Neural crest cell (in vitro differentiated cells): ENCODE measurements around the gene SPIC. TPM values are rescaled to one million over a fixed set of nuclear protein-coding genes. Genes with fewer than 3 reads are reported as not detected.

Experiments used
- DNase-seq: peaks from one replicate; pipeline ENCODE4 v3.0.0; 2021; ENCODE audit warnings: low read depth, mixed read lengths, low spot score
- H3K27ac Mint-ChIP-seq: one replicate; pipeline ENCODE4 v1.8.0; 2021; ENCODE audit warnings: mild to moderate bottlenecking, mixed read lengths; ENCODE audit not compliant: unreplicated experiment
- H3K27me3 Mint-ChIP-seq: 2 replicates; pipeline ENCODE4 v1.8.0; 2021; ENCODE audit warnings: low read depth, mild to moderate bottlenecking, mixed read lengths
- H3K36me3 Mint-ChIP-seq: 2 replicates; pipeline ENCODE4 v1.8.0; 2021; ENCODE audit warnings: low read depth, mild to moderate bottlenecking, mixed read lengths
- H3K4me1 Mint-ChIP-seq: 2 replicates; pipeline ENCODE4 v1.8.0; 2021; ENCODE audit warnings: mixed read lengths
- H3K4me3 Mint-ChIP-seq: one replicate; pipeline ENCODE4 v1.8.0; 2021; ENCODE audit warnings: mild to moderate bottlenecking, mixed read lengths
- H3K9me3 Mint-ChIP-seq: 2 replicates; pipeline ENCODE4 v1.8.0; 2021; ENCODE audit warnings: mixed read lengths
- total RNA-seq: library from RNA; stranded (reverse); gene quantifications from 2 replicates; pipeline ENCODE4 v1.2.1, GENCODE V29; 2021
- TF ChIP-seq, protein P1 (sequence below): fragments of 200-600 bp; sonication (generic); conservative IDR thresholded peaks from 2 replicates; pipeline ENCODE4 v1.5.0; 2021; ENCODE audit warnings: antibody characterized with exemption, mild to moderate bottlenecking

Gene SPIC
- total RNA-seq, 1 donor from 2014 or later, result not detected

DNA sequence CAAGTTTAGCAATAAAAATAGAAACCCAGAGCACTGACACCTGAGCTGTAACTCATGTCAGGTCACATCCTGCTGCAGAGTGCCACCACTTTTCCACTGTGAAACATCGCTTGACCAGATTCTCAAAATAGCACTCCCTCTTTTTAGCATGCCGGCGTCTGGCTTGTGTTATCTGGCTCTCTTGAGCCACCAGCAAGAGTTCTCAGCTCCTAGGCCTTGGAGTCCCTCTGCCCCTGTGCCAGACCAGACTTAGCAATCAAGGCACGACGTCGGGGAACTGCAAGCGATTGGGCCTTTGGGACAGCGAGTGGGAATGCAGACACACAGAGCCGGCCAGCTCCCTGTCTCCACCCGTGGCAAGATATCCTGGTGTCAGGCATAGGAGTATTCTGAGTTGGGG lies 52.5 kb downstream of the SPIC start:
- Mint-ChIP-seq H3K27ac (no peak overlapping the region), H3K4me1 (no peaks in the 10 kb centered on the region), H3K9me3 (no peaks in the 10 kb centered on the region), H3K27me3 (no peaks in the 10 kb centered on the region), H3K4me3 (no peak overlapping the region), H3K36me3 (no peaks in the 10 kb centered on the region)
- DNase-seq, result no peak
- TF ChIP-seq, protein P1, sequence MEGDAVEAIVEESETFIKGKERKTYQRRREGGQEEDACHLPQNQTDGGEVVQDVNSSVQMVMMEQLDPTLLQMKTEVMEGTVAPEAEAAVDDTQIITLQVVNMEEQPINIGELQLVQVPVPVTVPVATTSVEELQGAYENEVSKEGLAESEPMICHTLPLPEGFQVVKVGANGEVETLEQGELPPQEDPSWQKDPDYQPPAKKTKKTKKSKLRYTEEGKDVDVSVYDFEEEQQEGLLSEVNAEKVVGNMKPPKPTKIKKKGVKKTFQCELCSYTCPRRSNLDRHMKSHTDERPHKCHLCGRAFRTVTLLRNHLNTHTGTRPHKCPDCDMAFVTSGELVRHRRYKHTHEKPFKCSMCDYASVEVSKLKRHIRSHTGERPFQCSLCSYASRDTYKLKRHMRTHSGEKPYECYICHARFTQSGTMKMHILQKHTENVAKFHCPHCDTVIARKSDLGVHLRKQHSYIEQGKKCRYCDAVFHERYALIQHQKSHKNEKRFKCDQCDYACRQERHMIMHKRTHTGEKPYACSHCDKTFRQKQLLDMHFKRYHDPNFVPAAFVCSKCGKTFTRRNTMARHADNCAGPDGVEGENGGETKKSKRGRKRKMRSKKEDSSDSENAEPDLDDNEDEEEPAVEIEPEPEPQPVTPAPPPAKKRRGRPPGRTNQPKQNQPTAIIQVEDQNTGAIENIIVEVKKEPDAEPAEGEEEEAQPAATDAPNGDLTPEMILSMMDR, result no peak

DNA sequence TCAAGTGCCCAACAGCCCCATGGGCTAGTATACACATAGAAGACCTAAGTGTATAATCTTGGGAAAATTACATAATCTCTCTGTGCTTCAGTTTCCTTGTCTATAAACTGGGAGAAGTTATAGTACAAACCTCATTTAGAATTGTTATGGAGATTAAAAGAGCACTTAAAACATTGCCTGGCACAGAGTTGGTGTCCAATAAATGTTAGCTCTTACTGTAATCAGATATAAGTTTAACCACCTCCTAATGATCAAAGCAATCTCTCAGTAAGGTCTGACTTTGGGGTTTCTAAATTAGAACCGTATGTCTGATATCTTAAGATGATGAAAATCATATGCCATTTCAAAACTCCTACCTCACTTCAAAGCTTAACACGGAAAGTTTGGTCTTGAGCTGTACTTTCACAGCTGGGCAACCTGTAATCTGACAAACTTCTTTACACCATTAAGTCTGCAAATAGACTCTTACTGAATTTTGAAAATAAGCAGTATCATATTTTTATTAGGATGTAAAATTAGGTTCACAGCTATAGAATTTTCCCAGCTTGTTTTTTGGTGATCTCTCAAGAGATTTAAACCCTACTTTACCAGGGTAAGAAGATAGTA lies 61.0 kb downstream of the SPIC start:
- no peak overlapping the region for H3K27ac Mint-ChIP-seq
- H3K9me3 Mint-ChIP-seq, result no peaks in the 10 kb centered on the region
- no peaks in the 10 kb centered on the region for H3K27me3 Mint-ChIP-seq
- no peaks in the 10 kb centered on the region for H3K4me1 Mint-ChIP-seq
- H3K36me3 Mint-ChIP-seq, result no peaks in the 10 kb centered on the region
- TF ChIP-seq, protein P1, result no peak
- no peak overlapping the region for H3K4me3 Mint-ChIP-seq
- no peak for DNase-seq

Other genes with a start within 250 kb of the SPIC start
- gene UTP20, start 195.2 kb upstream of the SPIC start, total RNA-seq, result 28.7 and 30.7 TPM in 2 replicates
- 53.3 and 53.5 TPM in 2 replicates for gene ARL1, start 67.6 kb upstream of the SPIC start, total RNA-seq
- gene MYBPC1, start 119.6 kb downstream of the SPIC start, total RNA-seq, result 0.20 TPM in 1 of 2 replicates, not detected in the other
- gene CHPT1, start 222.3 kb downstream of the SPIC start, total RNA-seq, result 20.7 and 22.7 TPM in 2 replicates